ENCODE results near the gene ARHGAP15. TPM values are rescaled to one million over a fixed set of nuclear protein-coding genes. Genes with fewer than 3 reads are reported as not detected.

The ARHGAP15 gene
- total RNA-seq, 4 donors from 2014 or later: 0.80 to 53.1 (median 12.7) TPM

GRCh38 chr2:143754742-143755141 lies 625.5 kb downstream of the ARHGAP15 start:
- no peak overlapping the region for H3K27ac ChIP-seq
- H3K4me3 ChIP-seq: no peak overlapping the region
- no peaks in the 10 kb centered on the region for H3K27me3 ChIP-seq
- no peaks in the 10 kb centered on the region for H3K9me3 ChIP-seq
- no peaks in the 10 kb centered on the region for H3K36me3 ChIP-seq
- no peaks in the 10 kb centered on the region for H3K4me1 ChIP-seq
- in situ Hi-C loops (cut with MboI; ENCODE audit: low pct_ligation_motif_present in 1 of 4, low pct_unique_long_range_greater_than_20kb in 1 of 4, low sequenced_read_pairs in 3 of 4) (no loop called here), intact Hi-C loops (cut with DNase I; ENCODE audit: low total_unique reads) (loop anchor here (1.0 kb wide), 1 partner anchor 44 kb away; no protein-coding TSS in a partner anchor)
- DNase-seq: no peak
- TF ChIP-seq CTCF (IDR thresholded peaks at IDR 0.05) (no peak), POLR2A (IDR thresholded peaks at IDR 0.05) (no peak), EP300 (IDR thresholded peaks at IDR 0.05; ENCODE audit: low read depth) (no peak), POLR2AphosphoS5 (IDR thresholded peaks at IDR 0.05) (no peak)
- WGBS, 2 donors (ENCODE audit: low coverage in 1 of 2): 75 to 76% methylated on average over 1 of the region's 1 CpG

GRCh38 chr2:143758629-143759330 lies 629.6 kb downstream of the ARHGAP15 start:
- no peaks in the 10 kb centered on the region for H3K36me3 ChIP-seq
- no peak overlapping the region for H3K4me3 ChIP-seq
- DNase-seq: no peak
- H3K27me3 ChIP-seq: no peaks in the 10 kb centered on the region
- no peaks in the 10 kb centered on the region for H3K9me3 ChIP-seq
- WGBS, 2 donors (ENCODE audit: low coverage in 1 of 2): 81 to 82% methylated on average over 2 to 3 of the region's 3 CpGs
- no peaks in the 10 kb centered on the region for H3K4me1 ChIP-seq
- H3K27ac ChIP-seq: no peak overlapping the region
- intact Hi-C loops (cut with DNase I; ENCODE audit: low total_unique reads) (no loop called here), in situ Hi-C loops (cut with MboI; ENCODE audit: low pct_ligation_motif_present in 1 of 4, low pct_unique_long_range_greater_than_20kb in 1 of 4, low sequenced_read_pairs in 3 of 4) (no loop called here)
- TF ChIP-seq POLR2A (IDR thresholded peaks at IDR 0.05) (no peak), POLR2AphosphoS5 (IDR thresholded peaks at IDR 0.05) (no peak), CTCF (IDR thresholded peaks at IDR 0.05) (no peak), EP300 (IDR thresholded peaks at IDR 0.05; ENCODE audit: low read depth) (no peak)

GRCh38 chr2:143759455-143759854 lies 630.2 kb downstream of the ARHGAP15 start:
- in situ Hi-C loops (cut with MboI; ENCODE audit: low pct_ligation_motif_present in 1 of 4, low pct_unique_long_range_greater_than_20kb in 1 of 4, low sequenced_read_pairs in 3 of 4): no loop called here
- Histone ChIP-seq H3K4me1 (no peaks in the 10 kb centered on the region), H3K9me3 (no peaks in the 10 kb centered on the region), H3K36me3 (no peaks in the 10 kb centered on the region), H3K27ac (no peak overlapping the region), H3K4me3 (no peak overlapping the region), H3K27me3 (no peaks in the 10 kb centered on the region)
- no peak for TF ChIP-seq POLR2A (IDR thresholded peaks at IDR 0.05)
- no peak for TF ChIP-seq EP300 (IDR thresholded peaks at IDR 0.05; ENCODE audit: low read depth)
- TF ChIP-seq CTCF (IDR thresholded peaks at IDR 0.05): no peak
- TF ChIP-seq POLR2AphosphoS5 (IDR thresholded peaks at IDR 0.05): no peak
- 67 to 75% methylated on average over 4 to 6 of the region's 6 CpGs for WGBS, 2 donors (ENCODE audit: low coverage in 1 of 2)
- no peak for DNase-seq
- intact Hi-C loops (cut with DNase I; ENCODE audit: low total_unique reads): no loop called here

- no peak for DNase-seq
- intact Hi-C loops (cut with DNase I; ENCODE audit: low total_unique reads): no loop called here
- WGBS, 2 donors (ENCODE audit: low coverage in 1 of 2): 79 to 86% methylated on average over 3 of the region's 3 CpGs
Measured at GRCh38 chr2:143762176-143762928, 633.1 kb downstream of the ARHGAP15 start.

More at GRCh38 chr2:143762176-143762928, 633.1 kb downstream of the ARHGAP15 start:
- Histone ChIP-seq H3K36me3 (no peaks in the 10 kb centered on the region), H3K4me3 (no peak overlapping the region), H3K4me1 (no peaks in the 10 kb centered on the region), H3K27me3 (no peaks in the 10 kb centered on the region), H3K27ac (no peak overlapping the region), H3K9me3 (no peaks in the 10 kb centered on the region)
- TF ChIP-seq EP300 (IDR thresholded peaks at IDR 0.05; ENCODE audit: low read depth): no peak
- TF ChIP-seq POLR2A (IDR thresholded peaks at IDR 0.05): no peak
- no peak for TF ChIP-seq POLR2AphosphoS5 (IDR thresholded peaks at IDR 0.05)
- no peak for TF ChIP-seq CTCF (IDR thresholded peaks at IDR 0.05)
- in situ Hi-C loops (cut with MboI; ENCODE audit: low pct_ligation_motif_present in 1 of 4, low pct_unique_long_range_greater_than_20kb in 1 of 4, low sequenced_read_pairs in 3 of 4): no loop called here

Measured in transverse colon (tissue), 4 donors.